Left forelimb (tissue), 1 donor: ENCODE results near the gene ZNF853.
"Not testable (repeated sequence)": the region's sequence is repeated elsewhere in the genome, so short reads cannot be mapped to it uniquely, and the experiment has no call there.

ENCODE experiments used
- DNase-seq: peaks from one replicate; pipeline ENCODE4 v3.0.0-alpha.2; 2018; ENCODE audit warnings: low spot score

The ZNF853 gene

GRCh38 chr7:6606866-6607583, 8.4 kb upstream of the ZNF853 start:
- no peak for DNase-seq

- no peak for DNase-seq
Observed at GRCh38 chr7:6607651-6608051, 7.8 kb upstream of the ZNF853 start.

- no peak for DNase-seq
Observed at GRCh38 chr7:6608081-6608480, 7.3 kb upstream of the ZNF853 start.

GRCh38 chr7:6608794-6609193, 6.6 kb upstream of the ZNF853 start:
- no peak for DNase-seq

- DNase-seq: no peak
Observed at GRCh38 chr7:6612819-6613218, 2.6 kb upstream of the ZNF853 start.

GRCh38 chr7:6613706-6614105, 1.7 kb upstream of the ZNF853 start:
- DNase-seq: no peak

GRCh38 chr7:6615723-6616555, 529 bp downstream of the ZNF853 start:
- no peak for DNase-seq

GRCh38 chr7:6616854-6617643, 1.6 kb downstream of the ZNF853 start:
- DNase-seq: no peak

- DNase-seq: no peak
Observed at GRCh38 chr7:6618621-6619020, 3.2 kb downstream of the ZNF853 start.

- DNase-seq: no peak
Observed at GRCh38 chr7:6619961-6620360, 4.6 kb downstream of the ZNF853 start.

- no peak for DNase-seq
Observed at GRCh38 chr7:6621195-6622133, 6.1 kb downstream of the ZNF853 start.

- no peak for DNase-seq
Observed at GRCh38 chr7:6622134-6622710, 6.8 kb downstream of the ZNF853 start.

- no peak for DNase-seq
Observed at GRCh38 chr7:6623589-6624245, 8.3 kb downstream of the ZNF853 start.

- DNase-seq: no peak
Observed at GRCh38 chr7:6624246-6624611, 8.8 kb downstream of the ZNF853 start.

- no peak for DNase-seq
Observed at GRCh38 chr7:6628045-6628444, 12.6 kb downstream of the ZNF853 start.

GRCh38 chr7:6630007-6630849, 14.8 kb downstream of the ZNF853 start:
- DNase-seq: no peak

GRCh38 chr7:6631605-6632004, 16.2 kb downstream of the ZNF853 start:
- no peak for DNase-seq

GRCh38 chr7:6634021-6634420, 18.6 kb downstream of the ZNF853 start:
- DNase-seq: no peak

- DNase-seq: not testable (repeated sequence)
Observed at GRCh38 chr7:6634971-6635370, 19.6 kb downstream of the ZNF853 start.
